GM21447 (cell line): ENCODE measurements around the gene CHD6.

Source experiments
- ATAC-seq: cut with Tn5 transposase; IDR thresholded peaks from one replicate; pipeline ENCODE4 v1.9.1; 2021; ENCODE audit not compliant: unreplicated experiment

Gene CHD6

GRCh38 chr20:41587523-41587922, 30.7 kb downstream of the CHD6 start:
- ATAC-seq, result no peak

GRCh38 chr20:41586772-41587171, 31.4 kb downstream of the CHD6 start:
- ATAC-seq, result no peak

GRCh38 chr20:41580350-41580749, 37.8 kb downstream of the CHD6 start:
- ATAC-seq, result no peak

- no peak for ATAC-seq
These were observed 40.8 kb downstream of the CHD6 start for GRCh38 chr20:41577129-41578009.

- ATAC-seq, result no peak
These were observed 42.8 kb downstream of the CHD6 start for GRCh38 chr20:41575412-41575811.

GRCh38 chr20:41574802-41575389, 43.3 kb downstream of the CHD6 start:
- no peak for ATAC-seq

- no peak for ATAC-seq
These were observed 44.2 kb downstream of the CHD6 start for GRCh38 chr20:41573955-41574354.

GRCh38 chr20:41572010-41572572, 46.1 kb downstream of the CHD6 start:
- no peak for ATAC-seq

- ATAC-seq, result no peak
These were observed 47.2 kb downstream of the CHD6 start for GRCh38 chr20:41571006-41571405.

GRCh38 chr20:41570557-41570956, 47.6 kb downstream of the CHD6 start:
- no peak for ATAC-seq

- no peak for ATAC-seq
These were observed 50.6 kb downstream of the CHD6 start for GRCh38 chr20:41567615-41568014.

GRCh38 chr20:41566896-41567527, 51.2 kb downstream of the CHD6 start:
- no peak for ATAC-seq

GRCh38 chr20:41563087-41563486, 55.1 kb downstream of the CHD6 start:
- no peak for ATAC-seq

- ATAC-seq, result no peak
These were observed 57.2 kb downstream of the CHD6 start for GRCh38 chr20:41560970-41561369.

GRCh38 chr20:41559658-41560057, 58.5 kb downstream of the CHD6 start:
- no peak for ATAC-seq

GRCh38 chr20:41553142-41553879, 64.9 kb downstream of the CHD6 start:
- no peak for ATAC-seq

GRCh38 chr20:41552295-41553068, 65.7 kb downstream of the CHD6 start:
- ATAC-seq, result no peak

GRCh38 chr20:41551011-41551705, 67.0 kb downstream of the CHD6 start:
- no peak for ATAC-seq

GRCh38 chr20:41547221-41547620, 71.0 kb downstream of the CHD6 start:
- ATAC-seq, result no peak

- ATAC-seq, result no peak
These were observed 71.6 kb downstream of the CHD6 start for GRCh38 chr20:41546535-41546934.
